GM23338 (cell line): ENCODE measurements around the gene BRINP2.

Source experiments
- CTCF ChIP-seq, 2 experiments: fragments of 200-600 bp in 1 of 2; sonication (generic) in 1 of 2; conservative IDR thresholded peaks; 2 replicates each; pipeline versions ENCODE4 v1.5.1 to v1.6.1; 2016 to 2017; ENCODE audit warnings: antibody characterized with exemption in 2 of 2, low read depth in 2 of 2, mild to moderate bottlenecking in 2 of 2, moderate library complexity in 1 of 2
- EZH2phosphoT487 ChIP-seq: fragments of 200-600 bp; sonication (generic); IDR thresholded peaks from one replicate; pipeline ENCODE4 v1.8.1; 2018; ENCODE audit warnings: antibody characterized with exemption; ENCODE audit not compliant: unreplicated experiment
- NANOG ChIP-seq: IDR thresholded peaks from 2 replicates; pipeline ENCODE4 v1.6.1; 2016; ENCODE audit warnings: antibody characterized with exemption, borderline replicate concordance
- POLR2AphosphoS5 ChIP-seq: IDR thresholded peaks from 2 replicates; pipeline ENCODE4 v1.6.1; 2016; ENCODE audit warnings: antibody characterized with exemption, low read depth

GRCh38 chr1:177142791-177143271 is 27.9 kb upstream of the BRINP2 start:
- TF ChIP-seq CTCF (conservative IDR thresholded peaks at IDR 0.05; ENCODE audit: low read depth in 2 of 2) = no peak
- TF ChIP-seq POLR2AphosphoS5 = no peak
- no peak for TF ChIP-seq NANOG
- no peak for TF ChIP-seq EZH2phosphoT487
